Brain microvascular endothelial cell (primary cell): ENCODE measurements around the gene ANGPTL7.
A peak's percentile ranks its signal among the peaks of the same experiment; 100 is the strongest.
"Not testable (repeated sequence)": the region's sequence is repeated elsewhere in the genome, so short reads cannot be mapped to it uniquely, and the experiment has no call there.

Experiments
- DNase-seq: peaks from one replicate; pipeline ENCODE4 v3.0.0-alpha.2; 2020
- H3K27ac ChIP-seq: fragments of 250-450 bp; sonication (Bioruptor Pico); 2 replicates; pipeline ENCODE4 v1.5.1; 2020; ENCODE audit warnings: mild to moderate bottlenecking, moderate library complexity
- H3K27me3 ChIP-seq: fragments of 250-450 bp; sonication (Bioruptor Pico); replicated peaks from 2 replicates; pipeline ENCODE4 v1.5.1; 2020; ENCODE audit warnings: mild to moderate bottlenecking
- H3K36me3 ChIP-seq: fragments of 250-450 bp; sonication (Bioruptor Pico); replicated peaks from 2 replicates; pipeline ENCODE4 v1.5.1; 2020; ENCODE audit warnings: mild to moderate bottlenecking
- H3K4me3 ChIP-seq: 2 replicates; pipeline ENCODE4 v1.5.1; 2011; ENCODE audit warnings: low read depth, mild to moderate bottlenecking, control low read depth, low read length, moderate library complexity
- in situ Hi-C: cut with HindIII; loops from 2 replicates; pipeline ENCODE4 v1.10.0; 2017; ENCODE audit warnings: low sequenced_read_pairs, low pct_ligation_motif_present
- TF ChIP-seq, protein P1 (sequence below): IDR thresholded peaks from 2 replicates; pipeline ENCODE4 v1.5.1; 2011; ENCODE audit warnings: low read depth, mild to moderate bottlenecking, moderate library complexity, low read length, control low read depth, inconsistent platforms; ENCODE audit errors: missing control alignments

Gene ANGPTL7

GRCh38 chr1:11158291-11158690 lies 30.9 kb upstream of the ANGPTL7 start:
- DNase-seq: no peak
- in situ Hi-C loops: no loop called here
- Histone ChIP-seq H3K27me3 (no peaks in the 10 kb centered on the region), H3K36me3 (peaks cover 6% of the 10 kb centered on the region), H3K4me3 (no peak overlapping the region), H3K27ac (peak overlapping the region; percentile 85)
- TF ChIP-seq, protein P1, sequence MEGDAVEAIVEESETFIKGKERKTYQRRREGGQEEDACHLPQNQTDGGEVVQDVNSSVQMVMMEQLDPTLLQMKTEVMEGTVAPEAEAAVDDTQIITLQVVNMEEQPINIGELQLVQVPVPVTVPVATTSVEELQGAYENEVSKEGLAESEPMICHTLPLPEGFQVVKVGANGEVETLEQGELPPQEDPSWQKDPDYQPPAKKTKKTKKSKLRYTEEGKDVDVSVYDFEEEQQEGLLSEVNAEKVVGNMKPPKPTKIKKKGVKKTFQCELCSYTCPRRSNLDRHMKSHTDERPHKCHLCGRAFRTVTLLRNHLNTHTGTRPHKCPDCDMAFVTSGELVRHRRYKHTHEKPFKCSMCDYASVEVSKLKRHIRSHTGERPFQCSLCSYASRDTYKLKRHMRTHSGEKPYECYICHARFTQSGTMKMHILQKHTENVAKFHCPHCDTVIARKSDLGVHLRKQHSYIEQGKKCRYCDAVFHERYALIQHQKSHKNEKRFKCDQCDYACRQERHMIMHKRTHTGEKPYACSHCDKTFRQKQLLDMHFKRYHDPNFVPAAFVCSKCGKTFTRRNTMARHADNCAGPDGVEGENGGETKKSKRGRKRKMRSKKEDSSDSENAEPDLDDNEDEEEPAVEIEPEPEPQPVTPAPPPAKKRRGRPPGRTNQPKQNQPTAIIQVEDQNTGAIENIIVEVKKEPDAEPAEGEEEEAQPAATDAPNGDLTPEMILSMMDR: peak; percentile 24

DNA sequence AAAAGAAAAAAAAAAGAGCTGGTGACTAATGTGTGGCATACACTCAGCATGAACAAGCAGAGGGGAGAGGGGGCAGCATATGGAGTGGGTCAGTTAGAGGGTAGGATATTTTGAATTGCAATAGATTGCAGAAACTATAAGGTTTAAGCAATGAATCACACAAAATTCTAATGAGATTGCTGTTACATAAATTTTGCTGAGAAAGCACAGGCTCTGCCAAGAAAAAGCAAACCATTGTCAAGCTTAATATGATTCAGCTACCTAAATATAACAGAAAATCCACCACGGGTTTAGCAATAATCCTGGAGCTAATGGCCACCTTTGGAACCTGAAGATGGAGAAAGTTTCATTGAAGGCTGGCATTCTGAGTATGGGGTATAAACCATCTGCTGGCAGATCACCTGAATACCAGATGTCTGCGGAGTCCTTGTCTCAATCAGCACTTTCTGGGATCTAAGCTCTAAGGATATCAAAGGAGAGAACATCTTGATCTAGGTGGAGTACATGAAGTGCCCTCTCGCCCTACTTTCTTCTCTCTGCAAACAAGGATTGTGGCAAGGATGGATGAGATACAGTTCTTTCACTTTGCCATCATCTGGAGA lies 30.3 kb upstream of the ANGPTL7 start:
- TF ChIP-seq, protein P1: no peak
- Histone ChIP-seq H3K27me3 (no peaks in the 10 kb centered on the region), H3K27ac (peak overlapping the region; percentile 85), H3K4me3 (no peak overlapping the region), H3K36me3 (peaks cover 6% of the 10 kb centered on the region)
- in situ Hi-C loops: no loop called here
- peak; percentile 91 for DNase-seq

DNA sequence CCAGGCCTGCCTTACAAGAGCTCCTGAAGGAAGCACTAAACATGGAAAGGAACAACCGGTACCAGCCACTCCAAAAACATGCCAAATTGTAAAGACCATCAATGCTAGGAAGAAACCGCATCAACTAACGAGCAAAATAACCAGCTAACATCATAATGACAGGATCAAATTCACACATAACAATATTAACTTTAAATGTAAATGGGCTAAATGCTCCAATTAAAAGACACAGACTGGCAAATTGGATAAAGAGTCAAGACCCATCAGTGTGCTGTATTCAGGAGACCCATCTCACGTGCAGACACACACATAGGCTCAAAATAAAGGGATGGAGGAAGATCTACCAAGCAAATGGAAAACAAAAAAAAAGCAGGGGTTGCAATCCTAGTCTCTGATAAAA lies 26.4 kb upstream of the ANGPTL7 start:
- H3K27me3 ChIP-seq, H3K27ac ChIP-seq, DNase-seq, in situ Hi-C loops, H3K36me3 ChIP-seq, H3K4me3 ChIP-seq: not testable (repeated sequence)

DNA sequence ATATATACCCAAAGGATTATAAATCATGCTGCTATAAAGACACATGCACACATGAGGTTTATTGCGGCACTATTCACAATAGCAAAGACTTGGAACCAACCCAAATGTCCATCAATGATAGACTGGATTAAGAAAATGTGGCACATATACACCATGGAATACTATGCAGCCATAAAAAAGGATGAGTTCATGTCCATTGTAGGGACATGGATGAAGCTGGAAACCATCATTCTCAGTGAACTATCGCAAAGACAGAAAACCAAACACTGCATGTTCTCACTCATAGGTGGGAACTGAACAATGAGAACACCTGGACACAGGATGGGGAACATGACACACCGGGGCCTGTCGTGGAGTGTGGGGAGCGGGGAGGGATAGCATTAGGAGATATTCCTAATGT lies 22.4 kb upstream of the ANGPTL7 start:
- in situ Hi-C loops, H3K27ac ChIP-seq, H3K4me3 ChIP-seq, H3K27me3 ChIP-seq, DNase-seq, H3K36me3 ChIP-seq: not testable (repeated sequence)

DNA sequence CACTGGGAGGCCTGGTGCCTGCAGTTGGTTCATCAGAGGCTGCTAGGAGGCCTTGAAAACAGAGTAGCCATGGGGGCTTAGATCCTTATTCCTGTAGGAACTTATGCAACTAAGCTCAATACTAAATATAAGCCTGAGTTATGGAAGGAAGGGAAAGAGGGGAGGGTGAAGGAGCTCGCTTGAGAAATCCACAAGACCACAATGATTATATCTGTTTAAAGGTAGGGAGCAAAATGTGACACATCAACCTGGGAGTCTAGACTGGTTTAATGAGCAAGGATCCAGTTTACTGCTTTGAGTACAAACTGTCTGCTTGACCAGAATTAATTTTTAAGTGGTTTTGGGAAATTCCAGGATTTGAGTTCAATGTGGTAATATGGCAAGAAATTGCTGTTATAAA lies 20.4 kb upstream of the ANGPTL7 start:
- DNase-seq: no peak
- TF ChIP-seq, protein P1: no peak
- Histone ChIP-seq H3K36me3 (peaks cover 8% of the 10 kb centered on the region), H3K27me3 (no peaks in the 10 kb centered on the region), H3K4me3 (no peak overlapping the region), H3K27ac (no peak overlapping the region)
- in situ Hi-C loops: no loop called here

DNA sequence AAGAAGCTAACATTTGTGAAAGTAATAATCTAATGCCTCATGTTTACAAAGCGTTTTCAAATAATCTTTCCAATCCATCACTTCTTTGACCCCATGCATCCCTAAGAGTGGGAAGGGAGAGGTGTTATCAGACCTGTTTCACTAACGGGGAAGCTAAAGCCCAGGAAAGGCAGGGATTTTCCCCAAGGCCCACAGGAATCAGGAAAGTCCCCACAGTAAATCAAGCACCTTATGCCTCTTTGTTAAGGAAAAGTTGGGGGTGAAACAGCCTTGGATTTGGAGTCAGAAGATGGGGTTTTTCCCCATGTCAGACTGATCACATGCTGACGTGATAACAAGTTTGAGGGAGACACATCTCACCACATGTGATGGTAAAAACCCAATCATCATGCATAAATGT lies 20.0 kb upstream of the ANGPTL7 start:
- TF ChIP-seq, protein P1: no peak
- no peaks in the 10 kb centered on the region for H3K27me3 ChIP-seq
- no peak for DNase-seq
- H3K36me3 ChIP-seq: peaks cover 8% of the 10 kb centered on the region
- in situ Hi-C loops: no loop called here
- no peak overlapping the region for H3K4me3 ChIP-seq
- no peak overlapping the region for H3K27ac ChIP-seq

DNA sequence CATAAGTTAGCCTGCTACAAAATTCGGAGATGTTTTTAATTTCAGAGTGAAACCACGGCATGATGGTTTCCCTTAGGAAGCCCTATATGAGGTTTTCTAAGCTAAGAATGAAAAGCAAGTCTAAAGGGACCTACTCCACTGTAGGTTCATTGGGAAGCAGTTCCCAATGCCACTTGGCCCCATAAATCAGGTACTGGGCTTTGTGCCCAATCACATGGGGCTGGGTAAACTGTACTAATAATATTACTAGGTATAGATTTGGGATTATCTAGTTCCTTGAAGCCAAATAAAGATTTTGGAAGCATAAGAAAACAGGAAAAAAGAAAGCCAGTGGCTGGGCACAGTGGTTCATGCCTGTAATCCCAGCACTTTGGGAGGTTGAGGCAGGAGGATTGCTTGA lies 19.1 kb upstream of the ANGPTL7 start:
- H3K27ac ChIP-seq: no peak overlapping the region
- TF ChIP-seq, protein P1: no peak
- peaks cover 6% of the 10 kb centered on the region for H3K36me3 ChIP-seq
- no peaks in the 10 kb centered on the region for H3K27me3 ChIP-seq
- no peak overlapping the region for H3K4me3 ChIP-seq
- in situ Hi-C loops: no loop called here
- no peak for DNase-seq
